ENCODE data around the gene RFX2. TPM values are rescaled to one million over a fixed set of nuclear protein-coding genes. Genes with fewer than 3 reads are reported as not detected.

Gene RFX2
- total RNA-seq, 2 experiments from 2014 or later = 5.4 to 5.5 TPM

DNA sequence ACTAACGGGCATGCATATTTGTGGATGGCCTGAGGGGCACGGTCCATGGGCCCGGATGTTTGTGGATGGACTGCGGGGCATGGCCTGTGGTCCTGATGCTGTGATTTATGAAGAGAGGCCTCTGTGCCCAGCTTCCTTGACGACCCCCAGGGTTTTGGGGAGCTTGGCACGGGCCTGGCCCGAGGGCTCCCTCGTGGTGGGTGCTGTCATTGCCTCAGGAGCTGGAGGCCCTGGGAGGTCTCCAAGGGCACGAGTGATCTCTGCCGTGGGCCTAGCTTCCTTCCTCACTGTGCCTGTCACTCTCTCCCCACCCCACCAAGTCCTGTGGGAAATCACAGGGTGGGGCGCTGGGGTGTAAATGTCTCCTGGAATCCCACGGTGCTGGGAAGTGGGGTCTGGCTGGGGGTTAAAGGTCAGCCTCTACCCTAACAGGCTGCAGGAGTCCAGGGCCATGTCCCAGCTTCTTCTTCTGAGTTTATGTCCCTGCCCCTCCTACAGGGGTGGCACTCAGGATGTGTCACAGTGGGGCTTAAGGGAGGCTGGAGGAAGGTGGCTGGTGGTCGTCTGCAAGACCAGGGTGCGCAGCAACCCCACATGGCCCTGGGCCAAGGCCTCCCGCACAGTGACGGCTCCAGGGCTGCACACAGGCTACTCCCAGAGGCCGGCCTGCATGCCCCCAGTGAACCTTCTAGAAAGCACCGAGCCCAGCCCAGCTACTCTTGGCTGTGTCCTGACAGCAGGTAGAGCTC, 104.8 kb downstream of the RFX2 start:
- ChIA-PET POLR2A (no interaction called here), CTCF (interaction anchor here (0.7 kb wide), 2 partner anchors 13 to 17 kb away, joined by 3 read pairs; no protein-coding TSS in a partner anchor)

DNA sequence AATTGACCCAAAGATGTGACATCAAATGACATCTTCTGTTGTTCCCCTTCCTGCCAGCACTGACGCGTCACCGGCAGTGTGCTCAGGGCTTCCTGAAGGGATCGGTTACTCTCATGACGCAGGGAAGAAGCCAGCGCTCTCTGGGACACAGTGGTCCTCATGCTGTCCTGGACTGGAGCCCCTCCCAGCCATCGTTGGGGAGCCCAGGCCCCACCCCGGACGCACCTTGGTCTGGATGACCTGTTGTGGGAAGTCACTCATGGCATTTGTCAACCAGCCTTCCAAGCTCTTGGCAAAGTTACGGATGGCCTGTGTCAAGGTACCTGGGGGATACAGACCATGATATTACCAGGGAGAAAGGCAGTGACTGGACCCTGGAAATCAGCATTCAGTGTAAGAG, 106.3 kb downstream of the RFX2 start:
- ChIA-PET CTCF (no interaction called here), POLR2A (no interaction called here)

DNA sequence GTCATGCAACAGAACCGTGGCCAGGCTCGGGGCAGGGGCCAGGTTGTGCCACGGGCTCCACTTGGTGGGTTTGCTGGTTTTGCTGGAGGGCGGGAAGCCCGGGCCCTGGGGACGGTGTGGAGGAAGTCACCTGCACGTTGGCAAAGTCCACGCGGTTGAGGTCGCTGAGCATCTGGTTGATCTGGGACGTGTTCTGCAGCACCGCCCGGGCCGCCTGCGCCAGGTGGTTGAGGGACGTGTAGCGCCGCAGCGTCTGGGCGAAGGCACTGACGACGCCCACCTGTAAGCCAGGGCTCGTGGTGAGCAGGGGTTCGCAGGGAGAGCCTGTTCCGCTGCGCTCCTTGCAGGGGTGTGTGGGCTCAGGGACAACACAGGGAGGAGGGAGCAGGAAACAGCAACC, 107.7 kb downstream of the RFX2 start:
- ChIA-PET CTCF (no interaction called here), POLR2A (no interaction called here)

DNA sequence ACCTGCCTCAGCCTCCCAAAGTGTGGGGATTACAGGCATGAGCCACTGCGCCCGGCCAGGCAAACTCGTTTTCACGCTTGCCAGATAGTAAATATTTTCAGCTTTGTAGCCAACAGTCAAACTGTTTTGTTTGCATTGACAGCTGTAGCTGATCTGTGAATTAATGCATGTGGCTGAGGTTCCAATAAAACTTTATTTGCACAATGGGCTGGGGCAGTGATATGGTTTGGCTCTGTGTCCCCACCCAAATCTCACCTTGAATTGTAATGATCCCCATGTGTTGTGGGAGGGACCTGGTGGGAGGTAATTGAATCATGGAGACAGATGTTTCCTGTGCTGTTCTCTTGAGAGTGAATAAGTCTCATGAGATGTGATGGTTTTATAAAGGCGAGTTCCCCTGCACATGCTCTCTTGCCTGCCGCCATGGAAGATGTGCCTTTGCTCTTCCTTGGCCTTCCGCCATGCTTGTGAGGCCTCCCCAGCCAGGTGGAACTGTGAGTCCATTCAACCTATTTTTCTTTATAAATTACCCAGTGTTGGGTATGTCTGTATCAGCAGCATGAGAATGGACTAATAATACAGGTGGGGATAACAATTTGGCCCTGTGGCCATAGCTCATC, 110.0 kb downstream of the RFX2 start:
- ChIA-PET POLR2A (no interaction called here), CTCF (interaction anchor here (1.5 kb wide), 1 partner anchor 22 kb away, joined by 3 read pairs; no protein-coding TSS in a partner anchor)

DNA sequence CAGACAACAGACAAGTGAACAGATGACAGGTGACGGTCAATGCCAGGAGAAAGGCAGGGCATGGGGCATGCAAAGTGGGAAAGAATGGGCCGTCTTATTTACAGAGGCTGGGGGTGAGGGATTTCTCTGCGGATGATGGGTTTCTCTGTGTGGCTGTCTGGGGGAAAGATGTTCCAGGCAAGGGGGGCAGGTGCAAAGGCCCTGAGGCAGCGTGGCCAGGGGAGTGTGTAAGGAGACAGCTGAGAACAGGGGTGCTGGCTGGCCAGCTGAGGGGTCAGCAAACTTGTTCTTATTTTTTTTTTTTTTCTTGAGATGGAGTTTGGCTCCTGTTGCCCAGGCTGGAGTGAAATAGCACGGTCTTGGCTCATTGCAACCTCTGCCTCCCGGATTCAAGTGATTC, 110.6 kb downstream of the RFX2 start:
- CTCF ChIA-PET = no interaction called here
- POLR2A ChIA-PET = no interaction called here

DNA sequence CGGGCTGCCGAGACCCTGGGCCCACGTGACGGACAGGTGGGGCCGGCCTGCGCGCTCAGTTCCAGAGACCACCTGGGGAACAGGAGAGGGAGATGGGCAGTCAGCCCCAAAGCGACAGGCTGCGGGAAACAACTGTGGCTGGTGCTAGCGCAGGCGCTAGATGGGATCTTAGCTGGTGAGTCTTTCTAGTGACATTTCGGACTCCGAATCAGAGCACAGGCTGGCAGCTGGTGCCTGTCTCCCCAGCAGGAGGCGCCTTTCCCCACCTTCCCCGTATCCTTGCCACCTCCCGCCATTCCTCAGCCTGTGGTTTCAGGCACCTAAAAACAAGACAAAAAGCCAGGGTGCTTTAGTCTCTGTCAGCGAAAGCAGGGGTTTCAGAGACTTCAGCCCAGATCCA, 112.9 kb downstream of the RFX2 start:
- ChIA-PET POLR2A (no interaction called here), CTCF (no interaction called here)

DNA sequence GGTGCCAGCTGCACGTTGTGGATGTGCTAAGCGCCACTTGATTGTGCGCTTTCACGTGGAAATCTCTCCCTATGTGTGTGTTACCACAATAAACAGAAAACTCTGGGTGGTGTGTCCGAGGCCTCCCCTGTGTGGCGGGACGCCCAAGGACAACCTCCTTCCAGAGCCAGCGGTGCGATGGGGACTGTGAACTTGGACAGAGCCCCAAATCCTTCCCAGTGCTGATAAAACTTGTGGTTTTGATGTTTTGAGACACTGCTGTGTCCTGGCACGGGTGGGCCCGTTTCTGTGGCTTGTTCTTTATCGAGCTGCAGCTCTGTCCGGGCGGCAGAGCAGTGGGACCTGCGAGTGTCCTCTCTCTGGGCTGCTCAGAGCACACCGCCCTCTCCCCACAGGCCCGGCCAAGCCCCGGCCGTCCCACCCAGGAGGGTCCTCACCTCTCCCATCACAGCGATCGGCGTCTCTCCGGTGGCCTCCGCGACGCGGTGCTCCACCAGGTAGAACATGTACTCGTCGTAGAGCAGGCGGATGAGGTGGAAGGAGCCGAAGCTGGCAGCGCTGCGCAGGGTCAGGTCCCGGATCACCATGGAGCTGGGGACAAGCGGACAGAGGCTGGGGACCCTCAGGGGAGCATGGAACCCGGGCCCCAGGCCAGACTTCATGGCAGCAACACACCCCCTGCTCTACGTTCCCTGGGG, 113.5 kb downstream of the RFX2 start:
- ChIA-PET CTCF (interaction anchor here (0.6 kb wide), 1 partner anchor 464 kb away, joined by 5 read pairs; no protein-coding TSS in a partner anchor), POLR2A (no interaction called here)

DNA sequence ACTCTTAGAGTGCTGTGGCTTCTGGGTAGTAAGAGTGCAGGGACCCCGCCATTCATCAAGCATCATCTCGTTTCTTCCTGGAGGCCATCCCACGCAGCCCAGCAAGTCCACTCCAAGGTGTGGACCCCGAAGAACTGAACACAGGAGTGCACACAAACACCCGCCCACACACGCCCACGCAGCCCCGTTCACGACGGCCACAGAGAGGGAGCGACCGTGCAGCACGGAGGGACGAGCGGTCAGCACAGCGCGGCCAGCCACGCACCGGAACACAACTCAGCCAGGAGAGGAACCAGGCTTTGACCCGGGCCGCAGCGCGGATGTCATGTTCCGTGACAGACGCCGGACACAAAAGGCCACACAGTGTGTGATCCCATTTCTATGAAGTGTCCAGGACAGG, 114.2 kb downstream of the RFX2 start:
- POLR2A ChIA-PET = no interaction called here
- CTCF ChIA-PET = interaction anchor here (0.6 kb wide), 1 partner anchor 464 kb away, joined by 5 read pairs; no protein-coding TSS in a partner anchor

DNA sequence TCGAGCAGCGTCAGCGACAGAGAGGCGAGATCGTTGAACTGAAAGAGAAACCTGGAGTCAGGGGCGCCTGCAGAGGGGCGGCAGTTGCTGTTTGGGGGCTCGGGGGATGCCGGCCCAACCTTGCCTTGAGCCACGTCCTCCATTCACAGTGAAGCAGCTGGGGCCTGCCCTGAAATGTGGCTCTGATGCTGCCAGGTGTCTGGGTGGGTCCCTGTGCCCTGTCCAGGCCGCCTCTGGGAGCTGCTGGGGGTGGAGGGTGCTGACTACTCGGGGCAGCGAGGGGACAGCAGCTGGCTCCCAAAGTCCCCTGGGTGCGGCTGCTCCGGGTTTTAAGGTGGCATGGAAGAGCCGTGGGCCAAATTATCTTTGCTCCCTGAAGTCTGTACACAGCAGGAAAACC, 114.7 kb downstream of the RFX2 start:
- CTCF ChIA-PET = no interaction called here
- POLR2A ChIA-PET = no interaction called here

DNA sequence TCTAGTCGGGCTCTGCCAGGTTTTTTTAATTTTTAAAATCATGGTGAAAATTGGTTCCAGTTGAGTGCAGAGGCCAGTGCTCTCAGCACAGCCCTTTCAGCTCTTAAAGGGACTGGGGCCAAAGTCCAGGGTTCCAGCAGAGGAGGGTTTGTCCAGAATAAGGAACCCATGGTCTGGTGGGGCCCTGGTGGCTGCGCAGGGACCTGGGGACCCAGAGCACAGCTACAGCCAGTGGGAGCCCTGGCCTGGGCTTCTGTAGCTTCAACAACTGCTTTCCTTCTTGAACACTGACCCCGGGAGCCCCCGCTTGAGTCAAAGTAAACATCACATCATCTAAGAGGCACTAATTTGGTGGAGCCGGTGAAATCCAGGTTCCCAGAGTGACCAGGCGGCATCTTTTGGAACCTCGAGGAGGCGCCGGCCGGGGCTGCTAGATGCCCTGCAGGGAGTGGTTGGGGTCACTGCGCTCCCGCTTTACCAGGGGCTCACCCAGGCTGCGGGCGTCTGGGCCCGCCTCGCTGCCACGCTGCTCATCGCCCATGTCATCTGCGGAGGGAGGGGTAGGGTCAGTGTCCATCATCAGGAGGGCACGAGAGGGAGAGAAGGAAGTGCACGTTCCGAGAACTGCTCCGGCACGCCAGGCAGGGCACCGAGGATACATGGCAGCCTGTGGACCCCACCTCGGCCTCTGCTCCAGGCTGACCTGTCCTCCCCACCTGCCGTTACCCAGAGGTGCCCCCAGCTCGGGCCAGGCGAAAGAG, 115.7 kb downstream of the RFX2 start:
- CTCF ChIA-PET = interaction anchor here (0.6 kb wide), 1 partner anchor 12 kb away, joined by 6 read pairs; no protein-coding TSS in a partner anchor
- POLR2A ChIA-PET = no interaction called here

DNA sequence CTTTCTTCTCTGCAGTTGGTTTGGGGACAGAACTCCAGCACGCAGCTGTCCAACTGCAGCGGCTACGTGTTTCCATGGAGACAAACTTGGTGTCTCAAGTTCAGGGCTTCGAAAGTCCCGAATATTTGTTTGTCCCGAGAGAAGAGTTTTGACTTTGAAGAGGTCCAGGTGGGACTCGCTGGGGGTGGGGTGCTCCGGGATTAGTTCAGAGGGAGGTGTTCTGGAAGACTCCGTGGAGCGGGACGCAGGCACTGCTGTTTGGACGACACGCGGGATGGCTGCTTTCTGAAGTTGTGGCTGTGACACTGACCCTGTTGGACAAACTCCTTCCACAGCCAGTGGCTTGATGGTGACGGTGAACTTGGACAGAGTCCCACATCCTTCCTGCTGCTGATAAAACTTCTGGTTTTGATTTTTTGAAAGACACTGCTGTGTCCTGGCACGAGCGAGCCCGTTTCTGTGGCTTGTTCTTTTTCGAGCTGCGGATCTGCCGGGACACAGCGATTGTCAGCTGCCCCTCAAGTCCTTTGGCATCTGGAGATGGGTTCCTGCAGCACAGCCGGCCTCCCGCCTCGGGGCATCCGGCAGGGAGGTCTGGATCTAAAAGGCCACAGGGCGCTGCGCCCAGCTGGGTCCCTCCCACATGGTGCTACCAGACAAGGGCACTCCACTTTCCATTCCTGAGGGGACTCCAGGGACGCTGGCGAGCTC, 116.5 kb downstream of the RFX2 start:
- POLR2A ChIA-PET = no interaction called here
- CTCF ChIA-PET = interaction anchor here (0.6 to 1.1 kb wide), 2 partner anchors 11 to 29 kb away, joined by 5 to 6 read pairs; no protein-coding TSS in a partner anchor

DNA sequence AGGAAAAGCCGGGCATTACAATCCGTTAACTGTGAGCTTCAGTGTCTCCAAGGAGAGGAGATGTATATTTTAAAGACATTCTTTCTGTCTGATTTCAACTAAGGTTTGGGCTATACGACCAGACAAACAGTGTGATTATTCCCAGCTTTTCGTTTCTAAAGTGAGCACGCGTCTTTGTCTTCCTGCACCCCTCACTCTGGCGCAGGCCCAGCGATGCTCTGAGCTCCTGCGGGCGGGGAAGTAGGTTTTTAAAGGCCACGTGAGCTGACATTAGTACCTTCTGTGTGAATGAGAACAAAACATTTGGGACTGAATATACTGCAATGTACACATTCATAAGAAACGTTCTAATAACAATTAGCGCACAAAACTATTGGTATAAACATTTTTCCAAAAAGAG, 117.1 kb downstream of the RFX2 start:
- ChIA-PET POLR2A (no interaction called here), CTCF (interaction anchor here (0.9 to 1.1 kb wide), 2 partner anchors 26 to 29 kb away, joined by 3 to 5 read pairs; no protein-coding TSS in a partner anchor)

DNA sequence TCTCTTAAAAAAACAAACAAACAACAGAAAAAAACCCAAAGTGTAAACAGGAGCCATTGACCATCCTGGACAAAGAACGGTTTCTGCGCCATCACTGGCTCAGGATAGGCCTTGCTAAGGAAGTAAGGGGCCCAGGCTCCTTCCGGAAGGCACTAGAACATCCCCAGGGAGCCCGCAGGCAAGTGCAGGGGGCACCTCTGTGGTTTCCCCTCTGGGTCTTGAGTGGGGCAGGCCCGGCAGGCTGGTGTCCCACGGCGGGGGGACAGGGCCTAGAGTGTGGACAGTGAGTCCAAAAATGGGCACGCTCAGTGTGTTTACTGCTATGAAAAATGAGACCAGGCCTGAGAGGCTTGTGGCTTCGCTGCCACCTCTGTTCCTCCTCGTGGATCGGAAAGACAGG, 117.5 kb downstream of the RFX2 start:
- CTCF ChIA-PET = interaction anchor here (0.6 to 1.1 kb wide), 3 partner anchors 25 to 48 kb away, joined by 3 to 5 read pairs (median 3); no protein-coding TSS in a partner anchor
- POLR2A ChIA-PET = interaction anchor here (0.6 kb wide), 1 partner anchor 1665 kb away, joined by 4 read pairs; no protein-coding TSS in a partner anchor

DNA sequence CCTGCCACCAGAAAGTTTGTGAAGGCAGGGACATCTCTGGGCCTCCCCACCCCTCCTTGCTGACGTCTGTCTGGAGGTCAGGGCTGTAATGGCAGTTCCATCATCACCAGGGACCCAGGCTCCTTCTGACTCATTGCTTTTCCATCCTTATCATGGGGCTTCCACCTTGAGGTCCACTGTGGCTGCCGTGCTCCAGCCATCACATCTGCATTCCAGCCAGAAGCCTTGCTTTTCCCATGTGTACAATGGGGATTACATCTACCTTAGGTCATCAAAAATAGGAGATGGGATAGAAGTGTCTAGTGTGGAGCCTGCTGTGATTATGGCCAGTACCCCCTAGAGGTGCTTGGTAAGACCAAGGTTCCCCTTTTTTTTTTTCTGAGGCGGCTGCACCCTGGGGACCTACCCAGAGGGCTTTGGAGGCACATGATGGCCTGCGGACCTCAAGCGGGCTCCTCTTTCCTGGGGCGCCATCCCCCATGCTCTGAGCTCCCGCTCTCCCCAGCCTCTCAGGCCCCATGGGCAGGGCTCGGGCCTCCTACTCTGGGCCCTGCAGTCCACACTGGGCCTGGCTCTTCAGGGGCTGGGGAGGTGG, 119.0 kb downstream of the RFX2 start:
- ChIA-PET POLR2A (no interaction called here), CTCF (interaction anchor here (0.6 to 1.5 kb wide), 2 partner anchors 31 to 1203 kb away, joined by 3 to 7 read pairs; no protein-coding TSS in a partner anchor)

DNA sequence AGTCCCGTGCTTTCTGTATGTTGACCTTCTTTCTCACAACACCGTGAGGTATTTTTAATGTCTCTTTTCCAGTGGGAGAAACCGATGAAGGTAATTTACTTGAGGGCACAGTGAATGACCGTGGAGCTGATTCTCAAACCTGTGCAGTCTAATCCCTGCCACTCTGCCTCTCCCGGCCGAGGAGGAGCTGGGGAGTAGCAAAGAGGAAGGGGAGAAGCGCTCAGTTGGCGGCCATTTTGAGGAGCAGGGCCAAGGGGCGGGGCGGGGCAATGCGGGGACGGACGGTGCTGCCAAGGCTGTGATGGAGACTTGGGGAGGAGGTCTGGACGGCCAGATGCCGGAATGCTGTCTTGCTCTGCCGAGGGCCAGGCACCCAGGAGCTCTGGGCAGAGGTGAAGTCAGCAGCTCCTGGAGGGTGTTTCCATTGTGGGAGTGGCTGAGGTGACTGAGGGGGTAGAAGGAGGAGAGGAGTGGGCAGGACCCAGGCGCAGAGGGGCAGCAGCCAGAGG, 120.0 kb downstream of the RFX2 start:
- POLR2A ChIA-PET = no interaction called here

DNA sequence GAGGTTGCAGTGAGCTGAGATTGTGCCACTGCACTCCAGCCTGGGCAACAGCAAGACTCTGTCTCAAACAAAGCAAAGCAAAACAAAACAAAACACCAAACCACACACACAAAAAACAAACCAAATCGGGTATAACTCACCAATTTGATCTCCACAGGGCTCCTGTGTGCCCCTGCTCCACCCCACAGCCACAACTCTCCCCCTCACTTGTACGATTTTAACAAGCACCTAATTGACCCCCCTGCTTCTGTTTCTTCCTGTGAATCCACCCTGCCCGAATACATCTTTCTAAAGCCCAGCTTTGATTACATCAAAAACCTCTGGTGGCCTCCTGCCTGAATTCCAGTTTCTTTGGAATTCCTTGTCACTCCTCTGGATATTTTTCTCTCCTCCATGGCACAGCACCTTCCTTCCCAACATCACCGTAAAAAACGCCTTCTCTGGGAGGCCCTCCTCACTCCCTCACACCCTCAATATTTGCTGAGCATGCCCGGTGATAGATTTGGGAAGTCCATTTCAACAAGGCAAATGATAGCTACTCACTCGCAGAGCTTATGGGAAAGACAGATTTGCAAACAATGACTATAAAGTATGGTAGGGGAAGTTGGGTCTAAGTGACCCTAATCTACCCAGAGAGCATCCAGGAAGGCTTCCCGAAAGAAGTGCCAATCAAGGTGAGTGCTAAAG, 120.8 kb downstream of the RFX2 start:
- ChIA-PET POLR2A (no interaction called here), CTCF (interaction anchor here (0.9 to 2.7 kb wide), 6 partner anchors 12 to 85 kb away, joined by 3 to 21 read pairs (median 4); no protein-coding TSS in a partner anchor)

More for the DNA sequence above, 120.0 kb downstream of the RFX2 start:
- CTCF ChIA-PET = interaction anchor here (0.9 to 1.5 kb wide), 3 partner anchors 32 to 86 kb away, joined by 3 to 7 read pairs (median 3); no protein-coding TSS in a partner anchor

Data from activated CD8-positive, alpha-beta memory T cell treated with anti-CD3 and anti-CD28 coated beads for 36 hours (primary cell).